IMR-90 (cell line): Measurements from ENCODE around the gene COL5A1. TPM values are rescaled to one million over a fixed set of nuclear protein-coding genes. Genes with fewer than 3 reads are reported as not detected.

ENCODE experiments used
- ATAC-seq: fragments of 200-7000 bp; cut with Tn5 transposase; 2 replicates; pipeline ENCODE4 v1.9.1; 2020; ENCODE audit warnings: low read depth, mild to moderate bottlenecking, moderate library complexity
- BruUV-seq: library from RNA; stranded (reverse); fragments of 400-500 nt; replicated peaks from 2 replicates; lab custom pipeline; 2021; lab: Mats Ljungman, UMichigan
- CTCF ChIA-PET: fragments of 300-600 bp; formaldehyde crosslinking; extraction: SDS; loops from one replicate; lab custom pipeline; 2021; ENCODE audit warnings: antibody characterized with exemption; lab: Yijun Ruan, JAX
- POLR2A ChIA-PET: fragments of 300-600 bp; sonication (Branson Sonifier 250); formaldehyde crosslinking; loops from one replicate; lab custom pipeline; 2022; ENCODE audit warnings: antibody characterized with exemption; ENCODE audit not compliant: unreplicated experiment; lab: Charles Lee
- DNase-seq: peaks from one replicate; pipeline ENCODE4 v3.0.0; 2013
- H2AFZ ChIP-seq: replicated peaks from 2 replicates; pipeline ENCODE3; 2013; ENCODE audit warnings: low read length, mild to moderate bottlenecking; ENCODE audit not compliant: poor library complexity
- H2AK5ac ChIP-seq: 2 replicates; pipeline ENCODE4 v1.6.1; 2013; ENCODE audit warnings: low read depth, low read length, inconsistent platforms
- H2AK9ac ChIP-seq: replicated peaks from 2 replicates; pipeline ENCODE3; 2013; ENCODE audit warnings: mild to moderate bottlenecking, low read depth, low read length, moderate library complexity; ENCODE audit not compliant: poor library complexity
- H2BK120ac ChIP-seq: 2 replicates; pipeline ENCODE4 v1.6.1; 2013; ENCODE audit warnings: low read depth, low read length, inconsistent platforms
- H2BK15ac ChIP-seq: 3 replicates; pipeline ENCODE4 v1.6.1; 2013; ENCODE audit warnings: low read depth, low read length, inconsistent platforms
- H2BK20ac ChIP-seq: 2 replicates; pipeline ENCODE4 v1.6.1; 2013; ENCODE audit warnings: low read depth, mild to moderate bottlenecking, inconsistent platforms, low read length, moderate library complexity
- H2BK5ac ChIP-seq: 2 replicates; pipeline ENCODE4 v1.6.1; 2013; ENCODE audit warnings: mild to moderate bottlenecking, low read depth, low read length, inconsistent platforms; ENCODE audit not compliant: poor library complexity, severe bottlenecking
- H3K14ac ChIP-seq: replicated peaks from 2 replicates; pipeline ENCODE4 v1.6.1; 2013; ENCODE audit warnings: low read depth, low read length, inconsistent platforms
- H3K18ac ChIP-seq: 2 replicates; pipeline ENCODE4 v1.6.1; 2013; ENCODE audit warnings: low read depth, low read length, control low read depth
- H3K23ac ChIP-seq: 2 replicates; pipeline ENCODE4 v1.6.1; 2013; ENCODE audit warnings: low read depth, low read length, inconsistent platforms
- H3K27ac ChIP-seq: 2 replicates; pipeline ENCODE4 v1.5.1; 2013; ENCODE audit warnings: mild to moderate bottlenecking, control low read depth, low read length; ENCODE audit not compliant: insufficient read depth
- H3K27me3 ChIP-seq: 2 replicates; pipeline ENCODE4 v1.6.1; 2013; ENCODE audit warnings: low read length; ENCODE audit not compliant: control insufficient read depth, insufficient read depth
- H3K36me3 ChIP-seq: 2 replicates; pipeline ENCODE4 v1.6.1; 2013; ENCODE audit warnings: low read length, mixed read lengths; ENCODE audit not compliant: control insufficient read depth, insufficient read depth
- H3K4ac ChIP-seq: 2 replicates; pipeline ENCODE4 v1.6.1; 2013; ENCODE audit warnings: low read depth, low read length, inconsistent platforms
- H3K4me1 ChIP-seq: 2 replicates; pipeline ENCODE4 v1.6.1; 2013; ENCODE audit warnings: low read length, mixed read lengths; ENCODE audit not compliant: control insufficient read depth, insufficient read depth
- H3K4me2 ChIP-seq: 2 replicates; pipeline ENCODE4 v1.6.1; 2013; ENCODE audit warnings: low read depth, mild to moderate bottlenecking, control low read depth, low read length, moderate library complexity
- H3K4me3 ChIP-seq: 2 replicates; pipeline ENCODE4 v1.5.1; 2013; ENCODE audit warnings: low read depth, mild to moderate bottlenecking, control low read depth, low read length, moderate library complexity; ENCODE audit not compliant: insufficient read depth
- H3K56ac ChIP-seq: 2 replicates; pipeline ENCODE4 v1.6.1; 2013; ENCODE audit warnings: low read length, inconsistent platforms; ENCODE audit not compliant: insufficient read depth; ENCODE audit errors: extremely low read depth
- H3K79me1 ChIP-seq, 2 experiments: 2 replicates each; pipeline ENCODE4 v1.6.1; 2013; ENCODE audit warnings: low read length in 2 of 2, inconsistent platforms in 1 of 2, low read depth in 1 of 2
- H3K9ac ChIP-seq: 2 replicates; pipeline ENCODE4 v1.6.1; 2013; ENCODE audit warnings: low read depth, low read length, control low read depth
- H3K9me1 ChIP-seq: 2 replicates; pipeline ENCODE4 v1.6.1; 2013; ENCODE audit warnings: low read length, inconsistent platforms; ENCODE audit not compliant: insufficient read depth
- H3K9me3 ChIP-seq: 2 replicates; pipeline ENCODE4 v1.6.1; 2013; ENCODE audit warnings: low read length; ENCODE audit not compliant: control insufficient read depth, insufficient read depth
- H4K20me1 ChIP-seq: 2 replicates; pipeline ENCODE4 v1.6.1; 2013; ENCODE audit warnings: low read length, inconsistent platforms; ENCODE audit not compliant: insufficient read depth
- H4K5ac ChIP-seq: 2 replicates; pipeline ENCODE4 v1.6.1; 2013; ENCODE audit warnings: mild to moderate bottlenecking, low read depth, low read length, control low read depth
- H4K8ac ChIP-seq, 2 experiments: 2 replicates each; pipeline ENCODE4 v1.6.1; 2013; ENCODE audit warnings: low read depth in 2 of 2, low read length in 2 of 2, control low read depth in 1 of 2, inconsistent platforms in 1 of 2
- H4K91ac ChIP-seq: 2 replicates; pipeline ENCODE4 v1.6.1; 2013; ENCODE audit warnings: low read depth, low read length, inconsistent platforms; ENCODE audit not compliant: insufficient read depth
- BHLHE40 ChIP-seq: fragments of 150-350 bp; IDR thresholded peaks from 2 replicates; pipeline ENCODE4 v1.6.1; 2016; ENCODE audit warnings: mild to moderate bottlenecking, low read depth, low read length
- CEBPB ChIP-seq: IDR thresholded peaks from 2 replicates; pipeline ENCODE4 v1.6.1; 2012; ENCODE audit warnings: low read depth, low read length, improper control_type of control experiment
- CHD1 ChIP-seq: IDR thresholded peaks from 2 replicates; pipeline ENCODE4 v1.6.1; 2012; ENCODE audit warnings: low read depth, low read length, improper control_type of control experiment
- CTCF ChIP-seq: conservative IDR thresholded peaks from 2 replicates; pipeline ENCODE4 v1.5.1; 2012; ENCODE audit warnings: mild to moderate bottlenecking, low read depth, low read length, improper control_type of control experiment
- FOS ChIP-seq: fragments of 150-350 bp; IDR thresholded peaks from 2 replicates; pipeline ENCODE4 v1.6.1; 2016; ENCODE audit warnings: low read depth, low read length
- MAZ ChIP-seq: IDR thresholded peaks from 2 replicates; pipeline ENCODE4 v1.6.1; 2012; ENCODE audit warnings: low read depth, mild to moderate bottlenecking, low read length, improper control_type of control experiment, moderate library complexity, borderline replicate concordance
- MXI1 ChIP-seq: IDR thresholded peaks from 2 replicates; pipeline ENCODE4 v1.6.1; 2012; ENCODE audit warnings: low read depth, mild to moderate bottlenecking, low read length, moderate library complexity, borderline replicate concordance
- RAD21 ChIP-seq: IDR thresholded peaks from 2 replicates; pipeline ENCODE4 v1.6.1; 2012; ENCODE audit warnings: low read length, improper control_type of control experiment
- WGBS, 2 experiments: methylation state at CpG; one replicate each; pipeline versions ENCODE4 v1.1.5 to v1.1.7; 2013; ENCODE audit warnings: missing lambda C conversion rate in 2 of 2; ENCODE audit not compliant: insufficient read length in 1 of 2; ENCODE audit errors: extremely low coverage in 2 of 2; 5-methylcytosine and 5-hydroxymethylcytosine counted together
- dilution Hi-C: fragments of 300-500 bp; cut with HindIII; formaldehyde crosslinking; loops from one replicate; pipeline ENCODE4 v1.14.3; 2018; ENCODE audit warnings: low sequenced_read_pairs; ENCODE audit not compliant: unreplicated experiment
- in situ Hi-C: fragments of 300-500 bp; cut with MboI; formaldehyde crosslinking; loops from 3 replicates; pipeline ENCODE4 v1.14.3; 2019; ENCODE audit warnings: low sequenced_read_pairs, inconsistent platforms, mixed read lengths
- intact Hi-C: fragments of 100-400 bp; cut with micrococcal nuclease; formaldehyde crosslinking; loops from 2 replicates; pipeline ENCODE4 v1.10.0; 2022
- polyA plus RNA-seq, 3 experiments: library from polyadenylated mRNA; depleted of rRNA; stranded (reverse); fragments of >200 nt; gene quantifications; 2 replicates each; pipeline ENCODE4 v1.2.3, GENCODE V29; 2012; ENCODE audit warnings: low replicate concordance in 1 of 3
- total RNA-seq: library from RNA; depleted of rRNA; stranded (reverse); fragments of >200 nt; gene quantifications from 2 replicates; pipeline ENCODE4 v1.2.3, GENCODE V29; 2012
- TF ChIP-seq, protein P1 (sequence below): fragments of 150-350 bp; IDR thresholded peaks from 2 replicates; pipeline ENCODE4 v1.6.1; 2016; ENCODE audit warnings: low read depth, mild to moderate bottlenecking, low read length, moderate library complexity, borderline replicate concordance
- TF ChIP-seq, protein P2 (sequence below): fragments of 150-350 bp; IDR thresholded peaks from 2 replicates; pipeline ENCODE4 v1.6.1; 2017; ENCODE audit warnings: mild to moderate bottlenecking, antibody characterized with exemption, low read length, low read depth

COL5A1 gene
- total and polyA plus RNA-seq, 2 of the 4 experiments (the other 2 are of a cell fraction) = 19.2 to 173 TPM

GRCh38 chr9:134644725-134645606 is 3.4 kb downstream of the COL5A1 start:
- H3K4me3 ChIP-seq = peak overlapping the region; percentile 44

More at GRCh38 chr9:134644725-134645606, 3.4 kb downstream of the COL5A1 start:
- DNase-seq = peak; percentile 99
- Histone ChIP-seq H3K36me3 (peaks cover 30% of the 10 kb centered on the region), H2AFZ (peak overlapping the region; percentile 82), H3K4me1 (peaks cover 43% of the 10 kb centered on the region), H2AK5ac (peak overlapping the region; percentile 93), H3K56ac (peak overlapping the region; percentile 30; the same call in 1 of the 2 replicates), H2AK9ac (peak overlapping the region; percentile 84), H4K8ac (peak overlapping the region in 1 of 2 experiments; percentile 47; a peak in 2 of 4 replicates), H3K4ac (peak overlapping the region; percentile 68), H3K9ac (peak overlapping the region; percentile 54), H3K23ac (peak overlapping the region; percentile 66; the same call in 1 of the 2 replicates), H2BK120ac (peak overlapping the region; percentile 38; the same call in 1 of the 2 replicates), H3K14ac (peak overlapping the region; percentile 35), H4K5ac (no peak overlapping the region), H3K27ac (peak overlapping the region; percentile 87), H3K27me3 (no peaks in the 10 kb centered on the region), H4K91ac (peak overlapping the region; percentile 63), H3K4me2 (peak overlapping the region; percentile 84), H4K20me1 (peaks cover 66% of the 10 kb centered on the region), H3K9me1 (peaks cover 29% of the 10 kb centered on the region), H3K79me1 (peaks cover 0 to 55% of the 10 kb centered on the region in 2 experiments; a peak in 3 of 4 replicates), H2BK15ac (no peak overlapping the region; the same call in 2 of the 3 replicates), H3K18ac (peak overlapping the region; percentile 4; the same call in 1 of the 2 replicates), H3K9me3 (no peaks in the 10 kb centered on the region), H2BK20ac (no peak overlapping the region), H2BK5ac (peak overlapping the region; percentile 77)
- WGBS, 2 experiments = 0% methylated on average over 6 of the region's 22 CpGs; no CpG with 5 or more reads in 1 of the 2 experiments
- peak; percentile 44 for ATAC-seq
- POLR2A ChIA-PET = interaction anchor here (0.6 to 1.0 kb wide), 3 partner anchors 26 to 187 kb away, joined by 3 to 7 read pairs (median 4); no protein-coding TSS in a partner anchor
- dilution Hi-C loops = no loop called here
- CTCF ChIA-PET = no interaction called here
- no TSS peak for BruUV-seq
- in situ Hi-C loops = loop anchor here (5.0 kb wide), 1 partner anchor 193 kb away; no protein-coding TSS in a partner anchor
- intact Hi-C loops = loop anchor here (2.0 to 10.0 kb wide), 5 partner anchors 16 to 480 kb away; partner anchors contain the start of gene RNU6ATAC
- TF ChIP-seq, protein P1, sequence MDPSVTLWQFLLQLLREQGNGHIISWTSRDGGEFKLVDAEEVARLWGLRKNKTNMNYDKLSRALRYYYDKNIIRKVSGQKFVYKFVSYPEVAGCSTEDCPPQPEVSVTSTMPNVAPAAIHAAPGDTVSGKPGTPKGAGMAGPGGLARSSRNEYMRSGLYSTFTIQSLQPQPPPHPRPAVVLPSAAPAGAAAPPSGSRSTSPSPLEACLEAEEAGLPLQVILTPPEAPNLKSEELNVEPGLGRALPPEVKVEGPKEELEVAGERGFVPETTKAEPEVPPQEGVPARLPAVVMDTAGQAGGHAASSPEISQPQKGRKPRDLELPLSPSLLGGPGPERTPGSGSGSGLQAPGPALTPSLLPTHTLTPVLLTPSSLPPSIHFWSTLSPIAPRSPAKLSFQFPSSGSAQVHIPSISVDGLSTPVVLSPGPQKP = no peak
- TF ChIP-seq MXI1 (no peak), RAD21 (0 out of 2 replicates have a peak, but pooled peaks have one; percentile 0), BHLHE40 (peak; percentile 89), MAZ (peak; percentile 80; the same call in 1 of the 2 replicates), CTCF (no peak), CEBPB (peak; percentile 95), FOS (peak; percentile 59), CHD1 (no peak)
- TF ChIP-seq, protein P2, sequence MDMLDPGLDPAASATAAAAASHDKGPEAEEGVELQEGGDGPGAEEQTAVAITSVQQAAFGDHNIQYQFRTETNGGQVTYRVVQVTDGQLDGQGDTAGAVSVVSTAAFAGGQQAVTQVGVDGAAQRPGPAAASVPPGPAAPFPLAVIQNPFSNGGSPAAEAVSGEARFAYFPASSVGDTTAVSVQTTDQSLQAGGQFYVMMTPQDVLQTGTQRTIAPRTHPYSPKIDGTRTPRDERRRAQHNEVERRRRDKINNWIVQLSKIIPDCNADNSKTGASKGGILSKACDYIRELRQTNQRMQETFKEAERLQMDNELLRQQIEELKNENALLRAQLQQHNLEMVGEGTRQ = peak; percentile 97
